WERI-Rb-1 (cell line): ENCODE measurements around the gene MGAT1.
"Not testable (repeated sequence)": the region's sequence is repeated elsewhere in the genome, so short reads cannot be mapped to it uniquely, and the experiment has no call there.

Experiments used
- DNase-seq: peaks from one replicate; pipeline ENCODE4 v3.0.0-alpha.2; 2020
- H3K27ac ChIP-seq: fragments of 250-450 bp; sonication (Bioruptor Pico); 2 replicates; pipeline ENCODE4 v1.5.1; 2020; ENCODE audit warnings: mild to moderate bottlenecking, moderate library complexity
- H3K27me3 ChIP-seq: fragments of 250-450 bp; sonication (Bioruptor Pico); 2 replicates; pipeline ENCODE4 v1.5.1; 2021; ENCODE audit warnings: mild to moderate bottlenecking, low read depth, moderate library complexity; ENCODE audit not compliant: insufficient read depth, severe bottlenecking
- H3K36me3 ChIP-seq: fragments of 250-450 bp; sonication (Bioruptor Pico); 2 replicates; pipeline ENCODE4 v1.5.1; 2020; ENCODE audit warnings: mild to moderate bottlenecking, moderate library complexity
- H3K4me3 ChIP-seq: 2 replicates; pipeline ENCODE4 v1.5.1; 2011; ENCODE audit warnings: low read depth, mild to moderate bottlenecking, control low read depth, low read length
- H3K9me3 ChIP-seq: fragments of 250-450 bp; sonication (Bioruptor Pico); 2 replicates; pipeline ENCODE4 v1.5.1; 2021; ENCODE audit warnings: mild to moderate bottlenecking, moderate library complexity; ENCODE audit not compliant: severe bottlenecking
- TF ChIP-seq, protein P1 (sequence below): IDR thresholded peaks from 2 replicates; pipeline ENCODE4 v1.5.1; 2011; ENCODE audit warnings: low read depth, mild to moderate bottlenecking, control low read depth, inconsistent platforms, low read length

Gene MGAT1

DNA sequence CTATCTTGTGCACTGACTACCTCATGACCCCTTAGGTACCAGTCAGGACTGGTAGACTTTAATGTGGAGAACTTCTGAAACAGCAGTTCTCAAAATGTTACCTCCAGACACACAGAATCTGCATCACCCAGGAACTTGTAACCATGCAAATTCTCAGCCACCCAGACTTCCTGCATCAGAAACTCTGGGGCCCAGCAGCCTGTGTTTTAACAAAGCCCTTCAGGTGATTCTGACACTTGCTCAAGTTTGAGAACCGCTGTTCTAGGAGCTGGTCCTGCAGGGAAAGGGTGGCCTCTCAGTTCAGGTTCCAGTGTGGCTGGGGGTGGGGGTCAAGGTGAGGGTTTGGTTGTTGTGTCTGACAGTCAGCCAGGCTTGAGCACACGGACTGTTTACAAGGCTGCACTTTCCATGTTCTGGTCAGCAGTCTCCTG lies 30.0 kb upstream of the MGAT1 start:
- TF ChIP-seq, protein P1, sequence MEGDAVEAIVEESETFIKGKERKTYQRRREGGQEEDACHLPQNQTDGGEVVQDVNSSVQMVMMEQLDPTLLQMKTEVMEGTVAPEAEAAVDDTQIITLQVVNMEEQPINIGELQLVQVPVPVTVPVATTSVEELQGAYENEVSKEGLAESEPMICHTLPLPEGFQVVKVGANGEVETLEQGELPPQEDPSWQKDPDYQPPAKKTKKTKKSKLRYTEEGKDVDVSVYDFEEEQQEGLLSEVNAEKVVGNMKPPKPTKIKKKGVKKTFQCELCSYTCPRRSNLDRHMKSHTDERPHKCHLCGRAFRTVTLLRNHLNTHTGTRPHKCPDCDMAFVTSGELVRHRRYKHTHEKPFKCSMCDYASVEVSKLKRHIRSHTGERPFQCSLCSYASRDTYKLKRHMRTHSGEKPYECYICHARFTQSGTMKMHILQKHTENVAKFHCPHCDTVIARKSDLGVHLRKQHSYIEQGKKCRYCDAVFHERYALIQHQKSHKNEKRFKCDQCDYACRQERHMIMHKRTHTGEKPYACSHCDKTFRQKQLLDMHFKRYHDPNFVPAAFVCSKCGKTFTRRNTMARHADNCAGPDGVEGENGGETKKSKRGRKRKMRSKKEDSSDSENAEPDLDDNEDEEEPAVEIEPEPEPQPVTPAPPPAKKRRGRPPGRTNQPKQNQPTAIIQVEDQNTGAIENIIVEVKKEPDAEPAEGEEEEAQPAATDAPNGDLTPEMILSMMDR, result no peak
- DNase-seq, result no peak
- Histone ChIP-seq H3K36me3 (peaks cover 6% of the 10 kb centered on the region; the same call in 1 of the 2 replicates), H3K4me3 (no peak overlapping the region), H3K9me3 (no peaks in the 10 kb centered on the region), H3K27ac (no peak overlapping the region), H3K27me3 (no peaks in the 10 kb centered on the region)

DNA sequence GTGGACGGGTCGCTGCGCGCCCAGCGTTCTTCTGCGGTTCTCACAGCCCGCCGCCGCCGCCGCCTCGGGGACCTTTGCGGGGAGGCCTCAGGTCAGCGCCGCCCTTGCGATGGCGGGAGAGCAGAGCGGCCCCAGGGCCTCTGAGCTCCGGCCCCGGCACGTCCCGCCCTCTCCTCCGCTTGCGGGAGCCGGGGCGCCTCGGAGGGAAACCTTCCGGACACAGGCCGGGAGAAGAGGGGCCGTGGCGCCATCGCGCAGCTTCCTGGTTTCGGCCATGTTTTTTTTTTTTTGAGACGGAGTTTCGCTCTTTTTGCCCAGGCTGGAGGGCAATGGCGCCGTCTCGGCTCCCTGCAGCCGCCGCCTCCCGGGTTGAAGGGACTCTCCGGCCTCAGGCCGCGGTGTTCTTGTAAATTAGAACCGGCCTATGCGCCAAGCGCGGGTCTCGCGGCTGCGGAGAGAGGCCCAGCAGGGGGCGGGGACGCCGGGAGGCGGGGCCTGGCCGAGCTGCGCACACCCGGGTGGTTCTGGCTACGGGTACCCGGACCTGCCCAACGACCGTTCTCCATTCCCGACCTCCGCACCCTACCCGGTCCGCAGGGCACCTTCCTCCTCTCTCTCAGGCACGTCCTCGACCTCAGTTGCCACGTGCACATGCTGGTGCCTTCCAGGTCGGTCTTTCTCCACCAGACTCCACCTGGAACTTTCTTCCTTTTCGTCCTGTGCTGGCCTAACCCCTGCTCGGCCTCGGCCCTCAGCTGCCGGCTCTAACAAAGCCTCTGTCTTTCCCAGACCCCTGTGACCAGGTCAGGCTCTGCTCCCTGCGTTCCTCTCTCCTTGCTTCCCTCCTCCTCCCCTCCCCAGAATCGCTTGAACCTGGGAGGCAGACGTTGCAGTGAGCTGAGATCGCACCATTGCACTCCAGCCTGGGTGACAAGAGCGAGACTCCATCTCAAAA lies 28.8 kb upstream of the MGAT1 start:
- peak; percentile 61 for DNase-seq

DNA sequence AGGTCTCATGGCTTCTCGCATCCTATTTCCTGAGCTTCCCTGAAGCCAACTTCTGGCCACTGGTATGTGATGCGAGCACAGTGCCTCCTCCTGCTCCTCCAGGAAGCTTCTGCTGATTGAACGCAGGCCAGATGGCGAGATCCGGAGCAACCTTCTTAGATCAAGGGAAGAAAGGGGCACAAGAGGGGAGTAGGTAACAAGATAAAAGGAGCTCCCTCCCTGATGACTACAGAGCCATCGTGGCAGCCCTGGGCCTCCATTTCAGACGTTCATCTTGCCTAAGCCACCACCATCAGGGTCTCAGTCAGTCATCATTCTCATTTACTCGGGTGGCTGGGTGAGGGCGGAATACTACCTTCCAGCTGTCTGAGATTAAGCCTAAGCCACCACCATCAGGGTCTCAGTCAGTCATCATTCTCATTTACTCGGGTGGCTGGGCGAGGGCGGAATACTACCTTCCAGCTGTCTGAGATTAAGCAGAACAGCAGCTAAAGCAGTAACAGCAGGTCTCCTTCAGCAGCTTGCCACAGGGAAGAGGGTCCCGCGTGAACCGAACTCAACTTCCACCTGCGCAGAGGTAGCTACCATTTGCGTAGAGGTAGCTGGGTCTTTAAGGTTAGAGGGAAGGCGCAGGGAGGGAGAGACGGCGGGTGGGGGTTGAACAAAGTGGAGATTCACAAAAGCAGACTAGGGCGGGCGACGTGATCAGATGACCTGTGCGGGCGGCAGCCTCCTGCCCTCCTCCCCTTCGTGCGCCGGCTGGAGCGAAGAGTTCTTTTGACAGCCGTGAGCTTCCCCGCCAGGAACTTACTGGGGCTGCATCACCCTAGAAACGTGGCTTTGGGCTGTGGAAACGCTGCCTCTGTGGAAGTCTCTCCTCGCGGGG lies 27.9 kb upstream of the MGAT1 start:
- Histone ChIP-seq H3K9me3 (no peaks in the 10 kb centered on the region), H3K27me3 (no peaks in the 10 kb centered on the region), H3K27ac (peak overlapping the region; percentile 93), H3K36me3 (peaks cover 6% of the 10 kb centered on the region; the same call in 1 of the 2 replicates), H3K4me3 (peak overlapping the region; percentile 57)
- TF ChIP-seq, protein P1, result no peak
- peak; percentile 40 for DNase-seq

More for the DNA sequence above, 28.8 kb upstream of the MGAT1 start:
- Histone ChIP-seq H3K27me3 (no peaks in the 10 kb centered on the region), H3K36me3 (peaks cover 6% of the 10 kb centered on the region; the same call in 1 of the 2 replicates), H3K27ac (peak overlapping the region; percentile 93), H3K9me3 (no peaks in the 10 kb centered on the region), H3K4me3 (peak overlapping the region; percentile 57)
- TF ChIP-seq, protein P1, result no peak

DNA sequence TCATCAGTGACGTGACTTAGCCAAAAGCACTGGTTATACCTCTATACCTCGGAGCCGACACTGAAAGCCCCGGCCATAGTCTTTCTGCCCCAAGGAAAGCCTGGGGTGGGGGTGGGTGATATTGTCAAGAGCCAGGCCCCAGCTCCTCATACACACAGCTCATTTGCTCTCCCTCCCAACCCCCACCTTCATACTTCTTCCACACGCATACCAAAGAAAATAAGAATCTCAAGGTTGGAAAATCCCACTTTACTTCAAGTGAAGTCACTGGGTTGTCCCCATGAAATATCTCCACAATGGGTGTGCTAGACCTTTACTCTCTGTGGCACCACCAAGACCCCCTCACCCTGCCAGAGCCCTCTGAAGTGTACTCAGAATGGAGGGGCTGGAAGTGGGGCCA lies 27.1 kb upstream of the MGAT1 start:
- no peak for DNase-seq
- peak overlapping the region; percentile 93 for H3K27ac ChIP-seq
- H3K9me3 ChIP-seq, result no peaks in the 10 kb centered on the region
- TF ChIP-seq, protein P1, result no peak
- no peak overlapping the region for H3K4me3 ChIP-seq
- no peaks in the 10 kb centered on the region for H3K27me3 ChIP-seq
- H3K36me3 ChIP-seq, result peaks cover 6% of the 10 kb centered on the region; the same call in 1 of the 2 replicates

DNA sequence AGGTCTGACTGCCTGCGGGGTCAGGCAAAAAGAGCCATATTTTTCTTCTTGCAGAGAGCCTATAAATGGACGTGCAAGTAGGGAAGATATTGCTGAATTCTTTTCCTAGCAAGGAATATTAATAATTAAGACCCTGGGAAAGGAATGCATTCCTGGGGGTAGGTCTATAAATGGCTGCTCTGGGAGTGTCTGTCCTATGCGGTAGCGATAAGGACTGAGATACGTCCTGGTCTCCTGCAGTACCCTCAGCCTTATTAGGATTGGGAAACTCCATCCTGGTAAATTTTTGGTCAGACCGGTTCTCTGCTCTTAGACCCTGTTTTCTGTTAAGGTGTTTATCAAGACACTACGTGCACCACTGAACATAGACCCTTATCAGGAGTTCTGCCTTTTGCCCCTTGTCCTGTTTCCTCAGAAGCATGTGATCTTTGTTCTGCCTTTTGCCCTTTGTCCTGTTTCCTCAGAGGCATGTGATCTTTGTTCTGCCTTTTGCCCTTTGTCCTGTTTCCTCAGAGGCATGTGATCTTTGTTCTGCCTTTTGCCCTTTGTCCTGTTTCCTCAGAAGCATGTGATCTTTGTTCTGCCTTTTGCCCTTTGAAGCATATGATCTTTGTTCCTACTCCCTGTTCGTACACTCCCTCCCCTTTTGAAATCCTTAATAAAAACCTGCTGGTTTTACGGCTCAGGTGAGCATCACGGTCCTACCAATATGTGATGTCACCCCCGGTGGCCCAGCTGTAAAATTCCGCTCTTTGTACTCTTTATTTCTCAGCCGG lies 26.3 kb upstream of the MGAT1 start:
- not testable (repeated sequence) for H3K27ac ChIP-seq, H3K4me3 ChIP-seq, H3K9me3 ChIP-seq, DNase-seq, H3K27me3 ChIP-seq, H3K36me3 ChIP-seq

DNA sequence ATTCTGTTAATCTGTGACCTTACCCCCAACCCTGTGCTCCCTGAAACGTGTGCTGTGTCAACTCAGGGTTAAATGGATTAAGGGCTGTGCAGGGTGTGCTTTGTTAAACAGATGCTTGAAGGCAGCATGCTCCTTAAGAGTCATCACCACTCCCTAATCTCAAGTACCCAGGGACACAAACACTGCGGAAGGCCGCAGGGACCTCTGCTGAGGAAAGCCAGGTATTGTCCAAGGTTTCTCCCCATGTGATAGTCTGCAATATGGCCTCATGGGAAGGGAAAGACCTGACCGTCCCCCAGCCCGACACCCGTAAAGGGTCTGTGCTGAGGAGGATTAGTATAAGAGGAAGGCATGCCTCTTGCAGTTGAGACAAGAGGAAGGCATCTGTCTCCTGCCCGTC lies 24.8 kb upstream of the MGAT1 start:
- H3K4me3 ChIP-seq, H3K9me3 ChIP-seq, H3K36me3 ChIP-seq, H3K27me3 ChIP-seq: not testable (repeated sequence)
- peak overlapping the region; percentile 37 for H3K27ac ChIP-seq
- DNase-seq, result peak; percentile 55
